Adrenal gland (tissue), 5 donors: Measurements from ENCODE around the gene RTL1.

Experiments
- CTCF ChIP-seq, 6 experiments: fragments of 450-650 bp in 4 of 6; fragments of 200-600 bp in 2 of 6; sonication (generic) in 1 of 6; IDR thresholded peaks; 1 replicate in 5 of 6; 2 replicates in 1 of 6; pipeline versions ENCODE4 v1.5.1 to v1.8.0; 2016 to 2021; ENCODE audit warnings: antibody characterized with exemption in 6 of 6, mild to moderate bottlenecking in 2 of 6, moderate library complexity in 1 of 6
- POLR2A ChIP-seq, 2 donors: fragments of 450-650 bp; IDR thresholded peaks; one replicate each; pipeline ENCODE4 v1.6.1; 2017; ENCODE audit warnings: antibody characterized with exemption in 2 of 2, mild to moderate bottlenecking in 2 of 2, moderate library complexity in 1 of 2
- donor health status: DM: no; HTN: no; CAD: no.

- no peak for TF ChIP-seq CTCF (IDR thresholded peaks at IDR 0.05)
- TF ChIP-seq POLR2A (IDR thresholded peaks at IDR 0.05) = no peak
These were observed 1.6 kb upstream of the RTL1 start for GRCh38 chr14:100905166-100905565.
